ENCODE data around the gene ATP8A2. TPM values are rescaled to one million over a fixed set of nuclear protein-coding genes. Genes with fewer than 3 reads are reported as not detected.

ATP8A2 gene
- total and polyA plus RNA-seq, 4 donors, result 0.01 to 0.08 (median 0.05) TPM; not detected in 1

- no peak overlapping the region for H3K27ac ChIP-seq (ENCODE audit: low read depth in 1 of 2, low read length in 2 of 2)
- 70% methylated on average over 9 of the region's 9 CpGs for WGBS
Observed at GRCh38 chr13:25687471-25688225, 315.9 kb downstream of the ATP8A2 start.

GRCh38 chr13:25688536-25688935 is 316.8 kb downstream of the ATP8A2 start:
- no peak overlapping the region for H3K4me3 ChIP-seq (ENCODE audit: low read depth in 1 of 3, low read length in 3 of 3)
- no peak for DNase-seq (ENCODE audit: low spot score)
- no peaks in the 10 kb centered on the region for H3K27me3 ChIP-seq (ENCODE audit: control insufficient read depth in 4 of 4, insufficient read depth in 4 of 4, low read length in 3 of 4)
- no peaks in the 10 kb centered on the region for H3K36me3 ChIP-seq (ENCODE audit: control insufficient read depth in 4 of 4, insufficient read depth in 3 of 4, low read depth in 1 of 4, low read length in 3 of 4)
- WGBS, result 84% methylated on average over 5 of the region's 5 CpGs
- no peak overlapping the region for H3K27ac ChIP-seq (ENCODE audit: low read depth in 1 of 2, low read length in 2 of 2)
- no peaks in the 10 kb centered on the region for H3K4me1 ChIP-seq (ENCODE audit: control insufficient read depth in 4 of 4, insufficient read depth in 4 of 4, low read length in 3 of 4)
- TF ChIP-seq REST (IDR thresholded peaks at IDR 0.05) (no peak), RXRA (IDR thresholded peaks at IDR 0.05) (no peak), FOXA1 (IDR thresholded peaks at IDR 0.05) (no peak), NR2F2 (IDR thresholded peaks at IDR 0.05) (no peak), MAX (IDR thresholded peaks at IDR 0.05) (no peak), HNF4A (conservative IDR thresholded peaks at IDR 0.05) (no peak), HNF4G (IDR thresholded peaks at IDR 0.05) (no peak), RAD21 (IDR thresholded peaks at IDR 0.05) (no peak), EGR1 (IDR thresholded peaks at IDR 0.05; ENCODE audit: low read depth in 2 of 2) (no peak), YY1 (IDR thresholded peaks at IDR 0.05) (no peak), GABPA (IDR thresholded peaks at IDR 0.05 in 1 of 2, conservative IDR thresholded peaks at IDR 0.05 in 1 of 2) (no peak), FOXA2 (IDR thresholded peaks at IDR 0.05) (no peak), CTCF (IDR thresholded peaks at IDR 0.05; ENCODE audit: low read depth, low read length, missing input control) (no peak), TAF1 (conservative IDR thresholded peaks at IDR 0.05) (no peak)
- no peaks in the 10 kb centered on the region for H3K9me3 ChIP-seq (ENCODE audit: control insufficient read depth in 4 of 4, low read length in 3 of 4)
- no peak overlapping the region for H3K9ac ChIP-seq (ENCODE audit: low read depth in 1 of 2, low read length in 2 of 2)

More at GRCh38 chr13:25687471-25688225, 315.9 kb downstream of the ATP8A2 start:
- Histone ChIP-seq H3K9me3 (ENCODE audit: control insufficient read depth in 4 of 4, low read length in 3 of 4) (no peaks in the 10 kb centered on the region), H3K4me1 (ENCODE audit: control insufficient read depth in 4 of 4, insufficient read depth in 4 of 4, low read length in 3 of 4) (no peaks in the 10 kb centered on the region), H3K27me3 (ENCODE audit: control insufficient read depth in 4 of 4, insufficient read depth in 4 of 4, low read length in 3 of 4) (no peaks in the 10 kb centered on the region), H3K4me3 (ENCODE audit: low read depth in 1 of 3, low read length in 3 of 3) (no peak overlapping the region), H3K9ac (ENCODE audit: low read depth in 1 of 2, low read length in 2 of 2) (no peak overlapping the region), H3K36me3 (ENCODE audit: control insufficient read depth in 4 of 4, insufficient read depth in 3 of 4, low read depth in 1 of 4, low read length in 3 of 4) (no peaks in the 10 kb centered on the region)
- TF ChIP-seq HNF4A (conservative IDR thresholded peaks at IDR 0.05), result no peak
- TF ChIP-seq REST (IDR thresholded peaks at IDR 0.05), result no peak
- TF ChIP-seq FOXA2 (IDR thresholded peaks at IDR 0.05), result no peak
- no peak for TF ChIP-seq JUND (IDR thresholded peaks at IDR 0.05)
- DNase-seq (ENCODE audit: low spot score), result no peak

All from liver (tissue), 9 donors.